Kidney (tissue), 14 donors: ENCODE data around the gene TBL3. TPM values are rescaled to one million over a fixed set of nuclear protein-coding genes. Genes with fewer than 3 reads are reported as not detected.

Source experiments
- DNase-seq, 5 donors: peaks; one replicate each; pipeline ENCODE4 v3.0.0-alpha.2; 2013 to 2020
- FAIRE-seq: peaks from 2 replicates; lab custom pipeline; 2012; peaks lifted over from hg19 to GRCh38; lab: Jason Lieb, UNC
- H3K27ac ChIP-seq, 2 donors: one replicate each; pipeline ENCODE4 v1.7.0; 2013; ENCODE audit warnings: low read depth in 2 of 2, low read length in 2 of 2, inconsistent platforms in 1 of 2
- H3K27me3 ChIP-seq: one replicate; pipeline ENCODE4 v1.7.1; 2013; ENCODE audit warnings: low read length, inconsistent platforms; ENCODE audit not compliant: control insufficient read depth, insufficient read depth
- H3K36me3 ChIP-seq, 3 donors: one replicate each; pipeline versions ENCODE4 v1.7.0 to v1.7.1; 2013; ENCODE audit warnings: low read length in 3 of 3, control low read depth in 1 of 3, inconsistent platforms in 1 of 3; ENCODE audit not compliant: insufficient read depth in 3 of 3, control insufficient read depth in 2 of 3
- H3K4me1 ChIP-seq, 3 donors: one replicate each; pipeline versions ENCODE4 v1.7.0 to v1.7.1; 2013; ENCODE audit warnings: low read length in 3 of 3, inconsistent platforms in 1 of 3, low read depth in 1 of 3; ENCODE audit not compliant: control insufficient read depth in 2 of 3, insufficient read depth in 2 of 3
- H3K4me3 ChIP-seq, 3 donors: one replicate each; pipeline versions ENCODE4 v1.7.0 to v1.8.1; 2013; ENCODE audit warnings: low read length in 3 of 3, control low read depth in 1 of 3, inconsistent platforms in 1 of 3
- H3K9ac ChIP-seq, 3 donors: one replicate each; pipeline versions ENCODE4 v1.7.0 to v1.7.1; 2013; ENCODE audit warnings: low read length in 3 of 3, control low read depth in 1 of 3, inconsistent platforms in 1 of 3
- H3K9me3 ChIP-seq, 3 donors: one replicate each; pipeline versions ENCODE4 v1.7.0 to v1.7.1; 2013; ENCODE audit warnings: low read length in 3 of 3, control low read depth in 1 of 3, inconsistent platforms in 1 of 3; ENCODE audit not compliant: control insufficient read depth in 2 of 3, insufficient read depth in 1 of 3
- intact Hi-C: fragments of 100-400 bp; cut with DNase I; formaldehyde crosslinking; loops from one replicate; pipeline ENCODE4 v1.11.1; 2022
- polyA plus RNA-seq: library from polyadenylated mRNA; stranded (reverse); fragments of 350-450 nt; fragmentation: Illumina TruSeq; extraction: RNeasy Lipid Tissue Mini Kit (QIAGEN cat#74804); gene quantifications from one replicate; pipeline ENCODE4 v1.2.3, GENCODE V29; 2014; ENCODE audit warnings: low read depth, low replicate concordance; ENCODE audit not compliant: insufficient read depth
- total RNA-seq: library from RNA; stranded (reverse); fragmentation: NEBNext Ultra II Directional; extraction: Animal tissue kit (Norgen Biotek cat#: 25700); gene quantifications from one replicate; pipeline ENCODE4 v1.2.1, GENCODE V29; 2021
- TF ChIP-seq, protein P1 (sequence below): IDR thresholded peaks from 3 replicates; pipeline ENCODE4 v1.5.1; 2012; ENCODE audit warnings: mild to moderate bottlenecking, moderate library complexity, borderline replicate concordance; ENCODE audit not compliant: insufficient read depth; ENCODE audit errors: extremely low read depth
- donor health status: control.
- donor health status: control.
- donor health status: control.
- donor health status: control.
- donor health status: control.
- donor health status: DM: yes; HTN: yes; CAD: no.
- donor health status: Normal renal cell carcinoma (clear cell type).

The TBL3 gene
- total and polyA plus RNA-seq, 2 donors from 2014 or later: 33.3 to 38.5 TPM

DNA sequence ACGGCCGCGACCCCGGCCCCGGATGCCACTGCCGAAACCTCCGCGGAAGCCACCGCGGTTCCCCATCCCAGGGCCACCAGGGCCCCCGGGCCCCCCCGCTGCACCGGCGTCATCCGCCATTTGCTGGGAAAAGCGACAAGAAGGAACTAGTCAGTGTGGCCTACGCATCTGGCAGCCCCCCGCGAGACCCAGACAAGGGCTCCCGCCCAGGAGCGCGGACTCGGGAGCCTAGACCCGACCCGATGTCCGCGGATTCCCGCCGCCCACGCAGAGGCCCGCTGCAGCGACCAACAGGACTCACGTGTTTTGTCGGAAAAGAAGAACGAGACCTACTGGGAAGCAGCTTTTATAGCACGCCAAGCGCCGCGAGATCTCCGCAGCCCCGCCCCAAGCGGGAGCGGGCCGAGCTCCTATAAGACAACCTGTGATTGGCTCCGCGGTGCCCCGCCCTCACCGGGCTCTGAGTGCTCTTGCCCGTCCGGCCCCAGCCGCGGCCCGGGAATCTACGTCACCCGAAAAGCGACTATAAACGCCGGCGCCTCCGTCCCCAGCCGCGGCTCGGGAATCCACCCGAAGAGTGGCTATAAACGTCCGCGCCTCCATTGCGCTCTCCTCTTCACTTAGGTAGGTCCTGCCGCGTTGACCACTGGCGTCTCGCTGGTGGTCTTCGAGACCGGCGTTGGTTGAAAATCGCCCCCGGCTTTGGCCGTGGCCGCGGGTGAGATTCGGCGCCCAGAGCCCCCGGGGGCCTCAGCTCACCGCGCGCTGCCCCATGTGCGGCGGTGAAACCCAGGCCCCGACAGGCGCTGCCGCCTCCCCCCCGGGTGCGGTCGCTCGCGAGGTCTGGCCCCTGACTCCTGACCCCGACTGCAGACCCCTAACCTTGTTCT lies 7.1 kb upstream of the TBL3 start, which contains the start of gene RPS2:
Gene RPS2, minus strand, starts transcription at position 321 of the 890 bp plus-strand sequence. Its CDS starts 201 bp downstream, at position 120.
- H3K27ac ChIP-seq: peak within 1 kb of the TSS; percentile 93 to 95

DNA sequence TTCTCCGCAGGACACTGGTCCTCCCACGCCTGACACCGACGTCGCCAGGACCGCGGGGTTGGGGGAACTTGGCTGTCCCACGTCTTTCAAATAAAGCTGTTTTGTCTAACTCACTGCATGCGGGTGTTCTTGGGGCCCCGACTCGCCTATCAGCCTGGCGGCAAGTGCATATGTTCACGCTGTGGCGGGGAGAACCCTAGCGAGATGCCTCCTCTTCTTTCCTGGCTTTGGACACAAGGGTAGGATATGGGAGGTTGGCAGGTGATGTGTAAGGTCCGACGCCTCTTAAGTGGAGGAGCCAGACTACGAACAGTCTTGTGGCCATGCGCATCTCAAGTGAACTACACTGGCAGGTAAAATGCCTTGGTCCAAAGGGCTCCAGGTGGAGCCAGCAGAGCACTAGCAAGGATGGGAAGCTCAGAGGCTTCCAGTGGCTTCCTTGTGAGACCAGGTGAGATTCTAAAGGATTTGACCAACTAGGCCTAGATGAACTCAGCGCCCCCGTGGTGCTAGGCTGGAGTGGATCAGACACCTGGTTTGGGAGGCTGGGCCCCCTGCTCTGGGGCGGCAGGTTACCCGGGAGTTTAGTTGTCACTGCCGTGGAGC lies 6.4 kb upstream of the TBL3 start:
- peaks cover 0 to 16% (median 13%) of the 10 kb centered on the region in 3 donors for H3K4me1 ChIP-seq
- FAIRE-seq (no peak), DNase-seq (no peak)
- H3K9ac ChIP-seq: peak overlapping the region; percentile 48 to 96 (median 93)
- intact Hi-C loops: no loop called here
- no peaks in the 10 kb centered on the region for H3K9me3 ChIP-seq
- peak overlapping the region; percentile 92 to 95 for H3K27ac ChIP-seq
- H3K4me3 ChIP-seq: peak overlapping the region; percentile 71 to 86 (median 76)
- TF ChIP-seq, protein P1, sequence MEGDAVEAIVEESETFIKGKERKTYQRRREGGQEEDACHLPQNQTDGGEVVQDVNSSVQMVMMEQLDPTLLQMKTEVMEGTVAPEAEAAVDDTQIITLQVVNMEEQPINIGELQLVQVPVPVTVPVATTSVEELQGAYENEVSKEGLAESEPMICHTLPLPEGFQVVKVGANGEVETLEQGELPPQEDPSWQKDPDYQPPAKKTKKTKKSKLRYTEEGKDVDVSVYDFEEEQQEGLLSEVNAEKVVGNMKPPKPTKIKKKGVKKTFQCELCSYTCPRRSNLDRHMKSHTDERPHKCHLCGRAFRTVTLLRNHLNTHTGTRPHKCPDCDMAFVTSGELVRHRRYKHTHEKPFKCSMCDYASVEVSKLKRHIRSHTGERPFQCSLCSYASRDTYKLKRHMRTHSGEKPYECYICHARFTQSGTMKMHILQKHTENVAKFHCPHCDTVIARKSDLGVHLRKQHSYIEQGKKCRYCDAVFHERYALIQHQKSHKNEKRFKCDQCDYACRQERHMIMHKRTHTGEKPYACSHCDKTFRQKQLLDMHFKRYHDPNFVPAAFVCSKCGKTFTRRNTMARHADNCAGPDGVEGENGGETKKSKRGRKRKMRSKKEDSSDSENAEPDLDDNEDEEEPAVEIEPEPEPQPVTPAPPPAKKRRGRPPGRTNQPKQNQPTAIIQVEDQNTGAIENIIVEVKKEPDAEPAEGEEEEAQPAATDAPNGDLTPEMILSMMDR: no peak
- no peaks in the 10 kb centered on the region for H3K27me3 ChIP-seq
- peaks cover 0 to 6% (median 6%) of the 10 kb centered on the region in 3 donors for H3K36me3 ChIP-seq

More for the DNA sequence above, 7.1 kb upstream of the TBL3 start, which contains the start of gene RPS2:
- H3K4me3 ChIP-seq: peak within 1 kb of the TSS; percentile 73 to 86 (median 76)
- no peaks in the 10 kb centered on the region for H3K27me3 ChIP-seq
- FAIRE-seq: peak; percentile 95
- H3K36me3 ChIP-seq: peaks cover 0 to 6% (median 6%) of the 10 kb centered on the region in 3 donors
- intact Hi-C loops: no loop called here
- peak; percentile 99 to 100 (median 99) for DNase-seq
- no peaks in the 10 kb centered on the region for H3K9me3 ChIP-seq
- peak within 1 kb of the TSS; percentile 55 to 96 (median 93) for H3K9ac ChIP-seq
- H3K4me1 ChIP-seq: peaks cover 0 to 20% (median 17%) of the 10 kb centered on the region in 3 donors
- TF ChIP-seq, protein P1: no peak

DNA sequence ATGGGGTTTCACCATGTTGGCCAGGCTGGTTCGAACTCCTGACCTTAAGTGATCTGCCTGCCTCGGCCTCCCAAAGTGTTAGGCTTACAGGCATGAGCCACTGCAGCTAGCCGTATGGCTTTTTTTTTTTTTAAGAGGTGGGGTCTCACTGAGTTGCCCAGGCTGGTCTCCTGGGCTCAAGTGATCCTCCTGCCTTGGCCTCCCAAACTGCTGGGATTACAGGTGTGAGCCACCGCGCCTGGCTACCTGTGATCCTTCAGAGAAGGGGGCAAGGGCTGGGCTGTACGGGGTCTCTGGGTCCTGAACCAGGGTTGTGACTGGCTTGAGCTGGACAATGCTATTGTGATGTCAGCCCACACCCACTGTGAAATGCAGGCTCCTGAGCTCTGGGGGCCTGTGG lies 5.4 kb upstream of the TBL3 start, which contains the start of gene RNF151:
Gene RNF151, plus strand, starts transcription at position 397 of the 400 bp plus-strand sequence. CDS start 26 bp downstream, outside the sequence.
- DNase-seq: no peak
- Histone ChIP-seq H3K4me3 (peak within 1 kb of the TSS in 2 of 3 donors; percentile 76 to 86), H3K9ac (peak within 1 kb of the TSS in 1 of 3 donors; percentile 93), H3K4me1 (peaks cover 0 to 15% (median 12%) of the 10 kb centered on the region in 3 donors), H3K9me3 (no peaks in the 10 kb centered on the region), H3K27ac (no peak within 1 kb of the TSS), H3K36me3 (peaks cover 0 to 2% (median 0%) of the 10 kb centered on the region in 3 donors), H3K27me3 (no peaks in the 10 kb centered on the region)
- intact Hi-C loops: no loop called here
- no peak for FAIRE-seq
- TF ChIP-seq, protein P1: no peak
